ENCODE measurements around the gene MET.

- TF ChIP-seq, protein P1, sequence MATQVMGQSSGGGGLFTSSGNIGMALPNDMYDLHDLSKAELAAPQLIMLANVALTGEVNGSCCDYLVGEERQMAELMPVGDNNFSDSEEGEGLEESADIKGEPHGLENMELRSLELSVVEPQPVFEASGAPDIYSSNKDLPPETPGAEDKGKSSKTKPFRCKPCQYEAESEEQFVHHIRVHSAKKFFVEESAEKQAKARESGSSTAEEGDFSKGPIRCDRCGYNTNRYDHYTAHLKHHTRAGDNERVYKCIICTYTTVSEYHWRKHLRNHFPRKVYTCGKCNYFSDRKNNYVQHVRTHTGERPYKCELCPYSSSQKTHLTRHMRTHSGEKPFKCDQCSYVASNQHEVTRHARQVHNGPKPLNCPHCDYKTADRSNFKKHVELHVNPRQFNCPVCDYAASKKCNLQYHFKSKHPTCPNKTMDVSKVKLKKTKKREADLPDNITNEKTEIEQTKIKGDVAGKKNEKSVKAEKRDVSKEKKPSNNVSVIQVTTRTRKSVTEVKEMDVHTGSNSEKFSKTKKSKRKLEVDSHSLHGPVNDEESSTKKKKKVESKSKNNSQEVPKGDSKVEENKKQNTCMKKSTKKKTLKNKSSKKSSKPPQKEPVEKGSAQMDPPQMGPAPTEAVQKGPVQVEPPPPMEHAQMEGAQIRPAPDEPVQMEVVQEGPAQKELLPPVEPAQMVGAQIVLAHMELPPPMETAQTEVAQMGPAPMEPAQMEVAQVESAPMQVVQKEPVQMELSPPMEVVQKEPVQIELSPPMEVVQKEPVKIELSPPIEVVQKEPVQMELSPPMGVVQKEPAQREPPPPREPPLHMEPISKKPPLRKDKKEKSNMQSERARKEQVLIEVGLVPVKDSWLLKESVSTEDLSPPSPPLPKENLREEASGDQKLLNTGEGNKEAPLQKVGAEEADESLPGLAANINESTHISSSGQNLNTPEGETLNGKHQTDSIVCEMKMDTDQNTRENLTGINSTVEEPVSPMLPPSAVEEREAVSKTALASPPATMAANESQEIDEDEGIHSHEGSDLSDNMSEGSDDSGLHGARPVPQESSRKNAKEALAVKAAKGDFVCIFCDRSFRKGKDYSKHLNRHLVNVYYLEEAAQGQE (IDR thresholded peaks at IDR 0.05; ENCODE audit: low read depth): no peak
- TF ChIP-seq EZH2 (IDR thresholded peaks at IDR 0.05) (no peak), ATF3 (IDR thresholded peaks at IDR 0.05) (no peak), EZH2phosphoT487 (IDR thresholded peaks at IDR 0.05; ENCODE audit: borderline replicate concordance) (no peak), SIN3A (IDR thresholded peaks at IDR 0.05; ENCODE audit: low read depth) (no peak), SP1 (IDR thresholded peaks at IDR 0.05; ENCODE audit: low read depth) (no peak), EGR1 (IDR thresholded peaks at IDR 0.05; ENCODE audit: low read depth) (no peak), RAD21 (IDR thresholded peaks at IDR 0.05; ENCODE audit: low read depth) (no peak), MAX (IDR thresholded peaks at IDR 0.05) (no peak), POLR2A (IDR thresholded peaks at IDR 0.05; ENCODE audit: borderline replicate concordance, extremely low read depth, insufficient read depth, insufficient read length) (no peak), YY1 (IDR thresholded peaks at IDR 0.05; ENCODE audit: extremely low read depth, insufficient replicate concordance, low read depth, low read length) (no peak), FOSL1 (IDR thresholded peaks at IDR 0.05; ENCODE audit: low read depth) (no peak)
- TF ChIP-seq, protein P2, sequence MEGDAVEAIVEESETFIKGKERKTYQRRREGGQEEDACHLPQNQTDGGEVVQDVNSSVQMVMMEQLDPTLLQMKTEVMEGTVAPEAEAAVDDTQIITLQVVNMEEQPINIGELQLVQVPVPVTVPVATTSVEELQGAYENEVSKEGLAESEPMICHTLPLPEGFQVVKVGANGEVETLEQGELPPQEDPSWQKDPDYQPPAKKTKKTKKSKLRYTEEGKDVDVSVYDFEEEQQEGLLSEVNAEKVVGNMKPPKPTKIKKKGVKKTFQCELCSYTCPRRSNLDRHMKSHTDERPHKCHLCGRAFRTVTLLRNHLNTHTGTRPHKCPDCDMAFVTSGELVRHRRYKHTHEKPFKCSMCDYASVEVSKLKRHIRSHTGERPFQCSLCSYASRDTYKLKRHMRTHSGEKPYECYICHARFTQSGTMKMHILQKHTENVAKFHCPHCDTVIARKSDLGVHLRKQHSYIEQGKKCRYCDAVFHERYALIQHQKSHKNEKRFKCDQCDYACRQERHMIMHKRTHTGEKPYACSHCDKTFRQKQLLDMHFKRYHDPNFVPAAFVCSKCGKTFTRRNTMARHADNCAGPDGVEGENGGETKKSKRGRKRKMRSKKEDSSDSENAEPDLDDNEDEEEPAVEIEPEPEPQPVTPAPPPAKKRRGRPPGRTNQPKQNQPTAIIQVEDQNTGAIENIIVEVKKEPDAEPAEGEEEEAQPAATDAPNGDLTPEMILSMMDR (IDR thresholded peaks at IDR 0.05 in 2 of 3, conservative IDR thresholded peaks at IDR 0.05 in 1 of 3; ENCODE audit: borderline replicate concordance in 1 of 3, insufficient read depth in 1 of 3, low read depth in 2 of 3, low read length in 2 of 3): no peak
Observed at GRCh38 chr7:116665332-116665996, 6.5 kb upstream of the MET start.

All from HCT116 (cell line).